Ovary (tissue), 3 donors: Measurements from ENCODE around the gene SLC4A7.

Experiments used
- CTCF ChIP-seq, 3 donors: fragments of 450-650 bp in 2 of 3; fragments of 200-600 bp in 1 of 3; IDR thresholded peaks; one replicate each; pipeline versions ENCODE4 v1.5.1 to v1.8.0; 2016 to 2022; ENCODE audit warnings: antibody characterized with exemption in 3 of 3, mild to moderate bottlenecking in 1 of 3
- POLR2A ChIP-seq: fragments of 450-650 bp; IDR thresholded peaks from one replicate; pipeline ENCODE4 v1.6.1; 2017; ENCODE audit warnings: antibody characterized with exemption, mild to moderate bottlenecking, moderate library complexity
- donor health status: DM: no; HTN: no; CAD: no.

- TF ChIP-seq POLR2A (no peak), CTCF (IDR thresholded peaks at IDR 0.05) (no peak)
Measured at GRCh38 chr3:27353221-27353620, 131.0 kb downstream of the SLC4A7 start.
